Uterus (tissue), 2 donors: ENCODE measurements around the gene ZFP69B.

Source experiments
- POLR2A ChIP-seq, 2 donors: fragments of 450-650 bp; IDR thresholded peaks; one replicate each; pipeline ENCODE4 v1.6.1; 2016; ENCODE audit warnings: antibody characterized with exemption in 2 of 2, mild to moderate bottlenecking in 1 of 2, moderate library complexity in 1 of 2
- TF ChIP-seq, protein P1 (sequence below), 4 experiments: fragments of 200-600 bp in 2 of 4; fragments of 450-650 bp in 2 of 4; sonication (generic) in 2 of 4; IDR thresholded peaks; one replicate each; pipeline ENCODE4 v1.5.1; 2016 to 2019; ENCODE audit warnings: antibody characterized with exemption in 4 of 4, mild to moderate bottlenecking in 2 of 4, moderate library complexity in 1 of 4

DNA sequence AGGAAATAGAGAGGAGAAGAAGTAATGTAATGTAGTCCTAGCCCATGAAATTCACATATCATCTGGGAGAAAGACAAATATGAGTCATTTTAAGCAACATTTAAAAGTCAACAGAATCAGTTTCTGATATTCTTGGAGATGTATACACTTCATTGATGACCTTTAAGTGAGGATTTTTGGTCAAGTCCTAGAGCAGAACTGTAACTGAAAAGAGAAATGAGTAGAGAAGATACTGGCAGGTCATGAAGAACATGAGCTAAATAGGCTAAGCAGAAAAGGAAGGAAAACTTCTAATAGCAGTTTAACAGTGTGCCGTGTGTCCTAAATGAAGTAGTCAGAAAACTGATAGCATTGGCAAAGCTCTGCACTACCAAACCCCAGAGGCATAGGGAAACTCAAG is 4.6 kb downstream of the ZFP69B start:
- TF ChIP-seq, protein P1, sequence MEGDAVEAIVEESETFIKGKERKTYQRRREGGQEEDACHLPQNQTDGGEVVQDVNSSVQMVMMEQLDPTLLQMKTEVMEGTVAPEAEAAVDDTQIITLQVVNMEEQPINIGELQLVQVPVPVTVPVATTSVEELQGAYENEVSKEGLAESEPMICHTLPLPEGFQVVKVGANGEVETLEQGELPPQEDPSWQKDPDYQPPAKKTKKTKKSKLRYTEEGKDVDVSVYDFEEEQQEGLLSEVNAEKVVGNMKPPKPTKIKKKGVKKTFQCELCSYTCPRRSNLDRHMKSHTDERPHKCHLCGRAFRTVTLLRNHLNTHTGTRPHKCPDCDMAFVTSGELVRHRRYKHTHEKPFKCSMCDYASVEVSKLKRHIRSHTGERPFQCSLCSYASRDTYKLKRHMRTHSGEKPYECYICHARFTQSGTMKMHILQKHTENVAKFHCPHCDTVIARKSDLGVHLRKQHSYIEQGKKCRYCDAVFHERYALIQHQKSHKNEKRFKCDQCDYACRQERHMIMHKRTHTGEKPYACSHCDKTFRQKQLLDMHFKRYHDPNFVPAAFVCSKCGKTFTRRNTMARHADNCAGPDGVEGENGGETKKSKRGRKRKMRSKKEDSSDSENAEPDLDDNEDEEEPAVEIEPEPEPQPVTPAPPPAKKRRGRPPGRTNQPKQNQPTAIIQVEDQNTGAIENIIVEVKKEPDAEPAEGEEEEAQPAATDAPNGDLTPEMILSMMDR (IDR thresholded peaks at IDR 0.05), result no peak
- TF ChIP-seq POLR2A (IDR thresholded peaks at IDR 0.05), result no peak
